GM21423 (cell line): ENCODE data around the gene OVOL3.
"Not testable (repeated sequence)": the region's sequence is repeated elsewhere in the genome, so short reads cannot be mapped to it uniquely, and the experiment has no call there.

Source experiments
- ATAC-seq: cut with Tn5 transposase; IDR thresholded peaks from one replicate; pipeline ENCODE4 v1.9.1; 2021; ENCODE audit warnings: mild to moderate bottlenecking, moderate library complexity; ENCODE audit not compliant: unreplicated experiment

The OVOL3 gene

DNA sequence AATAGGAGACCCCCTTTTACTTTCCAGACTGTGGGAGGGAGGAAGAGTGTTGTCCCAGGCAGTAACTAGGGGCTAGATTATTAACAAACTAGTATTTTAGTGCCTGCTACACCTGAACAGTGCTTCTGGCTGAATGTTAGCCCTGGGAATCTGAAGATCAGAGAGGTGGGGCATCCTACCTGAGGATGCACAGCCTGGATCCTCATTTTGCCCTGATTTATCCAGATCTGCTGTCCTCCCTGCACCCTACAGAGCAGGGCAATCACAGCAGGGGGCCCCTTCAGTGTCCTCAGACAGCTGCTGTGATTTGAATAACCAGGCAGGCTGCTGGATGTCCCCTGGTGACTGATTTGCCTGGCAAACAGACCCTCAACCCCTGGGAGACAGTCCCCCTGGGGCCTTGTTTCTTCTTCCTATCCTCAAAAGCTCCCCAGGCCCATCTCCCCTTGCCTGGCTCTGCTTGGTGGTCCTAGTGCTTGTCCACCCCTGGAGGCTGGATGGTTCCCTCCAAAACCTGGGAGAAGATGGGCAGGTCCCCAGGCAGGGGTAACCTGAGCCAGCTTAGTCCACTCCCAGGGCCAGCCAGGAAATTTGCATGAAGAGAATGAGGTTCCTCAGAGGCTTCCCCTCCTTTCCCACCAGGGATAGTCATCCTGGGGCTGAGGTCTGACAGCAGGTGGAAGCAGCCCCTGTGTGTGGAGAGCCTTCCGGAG lies at the start of gene OVOL3:
OVOL3 (plus strand) TSS at position 657 of the 713 bp plus-strand sequence. CDS start 60 bp downstream, outside the sequence.
- ATAC-seq = no peak

DNA sequence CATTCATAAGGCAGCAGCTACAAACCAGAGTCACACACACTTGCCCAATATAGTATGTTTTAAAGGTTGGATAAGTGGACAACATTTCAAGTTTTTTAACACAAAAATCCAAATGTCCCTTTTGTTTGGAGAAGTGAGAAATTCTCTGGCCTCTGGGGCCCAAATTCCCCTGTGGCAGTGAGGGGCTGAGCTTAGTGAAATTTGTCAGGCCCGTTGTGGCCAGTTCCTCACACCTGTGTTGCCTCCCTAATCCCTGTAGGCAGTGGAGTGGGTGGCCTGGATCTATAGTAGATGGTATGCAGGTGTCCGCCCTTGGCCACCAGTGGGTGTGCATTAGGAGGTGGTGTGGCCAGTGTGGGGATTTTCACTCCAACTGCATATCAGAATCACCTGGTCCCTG lies 49.6 kb upstream of the OVOL3 start:
- ATAC-seq = no peak

DNA sequence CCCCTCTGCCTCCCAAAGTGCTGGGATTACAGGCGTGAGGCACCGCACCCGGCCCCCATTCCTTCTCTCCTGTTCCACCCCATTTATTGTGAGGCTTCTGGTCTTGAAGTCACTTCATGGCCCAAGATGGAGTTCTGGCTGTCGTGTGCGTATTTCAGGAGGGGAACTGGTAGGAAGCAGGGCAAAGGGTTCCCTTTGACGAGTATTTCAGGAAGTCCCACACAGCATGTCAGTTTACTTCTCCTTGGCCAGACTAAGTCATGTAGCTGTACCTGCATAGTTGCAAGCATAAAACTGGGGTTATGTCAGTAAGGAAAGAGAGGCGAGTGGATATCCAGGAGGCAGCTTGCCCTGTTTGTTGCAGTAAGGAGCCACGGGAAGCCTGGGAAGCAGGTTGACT lies 46.1 kb upstream of the OVOL3 start:
- no peak for ATAC-seq

DNA sequence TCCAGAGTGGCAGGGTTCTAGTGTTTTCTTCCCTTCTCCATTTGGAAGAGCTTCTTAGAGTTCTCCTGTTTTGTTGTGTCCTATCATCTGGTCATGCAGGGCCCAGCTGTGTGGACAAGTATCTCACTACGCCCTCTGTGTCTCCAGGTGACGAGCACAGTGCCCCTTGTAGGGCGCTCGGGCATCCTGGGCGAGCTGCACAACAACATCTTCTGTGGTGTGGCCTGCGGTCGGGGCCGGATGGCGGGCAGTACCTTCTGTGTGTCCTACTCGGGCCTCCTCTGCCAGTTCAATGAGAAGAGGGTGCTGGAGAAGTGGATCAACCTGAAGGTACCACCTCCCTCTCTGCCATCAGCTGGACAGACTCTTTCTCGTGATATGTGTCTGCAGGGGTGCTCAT lies 43.3 kb upstream of the OVOL3 start:
- ATAC-seq = no peak

DNA sequence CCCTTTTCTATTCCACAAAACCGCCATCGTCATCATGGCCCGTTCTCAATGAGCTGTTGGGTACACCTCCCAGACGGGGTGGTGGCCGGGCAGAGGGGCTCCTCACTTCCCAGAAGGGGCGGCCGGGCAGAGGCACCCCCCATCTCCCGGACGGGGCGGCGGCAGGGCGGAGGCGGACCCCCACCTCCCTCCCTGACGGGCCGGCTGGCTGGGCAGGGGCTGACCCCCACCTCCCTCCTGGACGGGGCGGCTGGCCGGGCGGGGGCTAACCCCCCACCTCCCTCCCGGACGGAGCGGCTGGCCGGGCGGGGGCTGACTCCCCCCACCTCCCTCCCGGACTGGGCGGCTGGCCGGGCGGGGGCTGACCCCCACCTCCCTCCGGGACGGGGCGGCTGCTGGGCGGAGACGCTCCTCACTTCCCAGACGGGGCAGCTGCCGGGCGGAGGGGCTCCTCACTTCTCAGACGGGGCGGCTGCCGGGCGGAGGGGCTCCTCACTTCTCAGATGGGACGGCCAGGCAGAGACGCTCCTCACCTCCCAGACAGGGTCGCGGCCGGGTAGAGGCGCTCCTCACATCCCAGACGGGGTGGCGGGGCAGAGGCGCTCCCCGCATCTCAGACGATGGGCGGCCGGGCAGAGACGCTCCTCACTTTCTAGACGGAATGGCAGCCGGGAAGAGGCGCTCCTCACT lies 42.0 kb upstream of the OVOL3 start:
- ATAC-seq = not testable (repeated sequence)

DNA sequence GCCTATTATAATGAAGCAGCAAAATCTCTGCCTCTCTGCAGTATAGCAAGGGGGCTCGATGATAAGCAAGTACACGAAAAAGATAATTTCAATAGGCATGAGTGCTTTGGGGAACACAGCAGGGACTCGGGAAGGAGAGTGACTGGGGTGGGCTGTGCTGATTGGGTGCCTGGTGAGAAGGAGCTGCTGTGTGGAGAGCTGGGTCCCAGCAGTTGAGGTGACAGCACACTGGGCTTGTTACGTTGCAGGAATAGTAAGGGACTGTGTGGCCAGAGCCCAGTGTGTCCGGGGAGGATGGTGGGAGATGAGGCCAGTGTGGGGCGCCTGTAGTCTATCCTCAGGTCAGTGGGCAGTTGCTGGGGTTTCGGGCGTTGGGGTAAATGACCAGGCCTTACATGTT lies 38.9 kb upstream of the OVOL3 start:
- no peak for ATAC-seq

DNA sequence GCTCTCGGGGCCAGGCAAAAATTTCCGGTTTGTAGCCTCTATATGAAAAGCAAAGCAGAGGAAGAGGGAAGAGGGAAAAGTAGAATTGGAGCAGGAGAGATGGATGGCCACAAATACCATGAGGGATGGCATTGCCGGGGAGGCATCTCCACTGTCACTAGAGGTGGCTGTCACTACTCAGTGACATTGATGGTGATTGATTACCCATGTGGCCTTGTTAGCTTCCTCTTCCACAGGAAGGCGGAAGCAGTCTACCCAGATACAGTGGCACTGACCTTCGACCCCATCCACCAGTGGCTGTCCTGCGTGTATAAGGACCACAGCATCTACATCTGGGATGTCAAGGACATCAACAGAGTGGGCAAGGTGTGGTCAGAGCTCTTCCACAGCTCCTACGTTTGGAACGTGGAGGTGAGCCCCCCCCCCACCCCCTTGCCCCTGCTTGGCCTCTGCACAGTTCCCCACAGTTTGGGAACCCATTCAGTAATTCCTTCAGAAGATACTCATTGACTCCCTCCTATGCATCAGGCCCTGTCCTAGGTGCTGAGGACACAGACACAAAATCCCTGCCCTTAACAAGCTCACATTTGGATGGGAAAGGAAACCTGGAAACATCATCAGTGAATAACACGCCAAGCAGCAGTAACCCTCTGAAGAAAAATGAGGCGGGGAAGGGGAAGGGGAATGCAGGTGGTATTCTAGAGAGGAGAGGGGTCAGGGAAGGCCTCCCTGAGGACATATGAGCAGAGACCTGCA lies 37.6 kb upstream of the OVOL3 start:
- ATAC-seq = no peak

DNA sequence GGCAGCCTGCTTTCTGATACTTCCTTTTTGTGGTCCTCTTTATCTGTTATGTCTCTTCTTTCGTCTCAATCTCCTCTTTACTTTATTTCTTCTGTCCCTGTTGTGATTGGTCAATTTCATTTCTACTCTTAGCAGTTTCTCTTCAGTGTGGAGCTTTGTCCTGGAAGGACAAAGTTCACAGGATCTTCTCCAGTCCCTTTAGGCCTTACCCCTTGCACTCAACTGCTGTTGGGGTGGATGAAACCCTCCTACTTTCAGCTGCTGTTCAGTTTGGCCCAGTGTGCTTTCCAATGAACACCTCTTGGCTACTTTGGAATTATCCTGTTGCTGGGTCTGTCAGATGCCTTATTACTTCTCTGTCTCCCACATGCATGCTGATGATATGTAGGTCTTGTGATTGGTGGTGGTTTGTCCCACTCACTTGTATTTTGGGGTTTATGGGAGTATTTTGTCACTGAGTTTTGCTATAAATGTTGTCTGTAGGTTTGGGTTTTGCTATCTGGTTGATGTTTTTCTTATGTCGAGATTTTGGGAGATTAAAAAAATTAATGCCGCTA lies 31.5 kb upstream of the OVOL3 start:
- no peak for ATAC-seq

DNA sequence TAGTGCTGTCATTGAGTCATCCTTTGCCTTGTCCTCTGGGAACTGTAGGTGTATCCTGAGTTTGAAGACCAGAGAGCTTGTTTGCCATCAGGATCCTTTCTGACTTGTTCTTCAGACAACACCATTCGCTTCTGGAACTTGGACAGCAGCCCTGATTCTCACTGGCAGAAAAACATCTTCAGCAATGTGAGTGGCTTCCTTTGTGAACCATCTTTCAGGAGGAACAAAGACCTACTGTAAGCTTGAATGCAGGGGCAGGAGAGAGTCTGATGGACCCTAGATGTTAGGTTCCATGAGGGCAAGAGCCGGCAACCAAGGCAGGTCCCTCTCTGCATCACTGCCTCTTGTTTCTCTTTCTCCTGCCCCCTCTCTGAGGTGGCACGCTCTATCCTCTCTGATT lies 29.6 kb upstream of the OVOL3 start:
- ATAC-seq = no peak

DNA sequence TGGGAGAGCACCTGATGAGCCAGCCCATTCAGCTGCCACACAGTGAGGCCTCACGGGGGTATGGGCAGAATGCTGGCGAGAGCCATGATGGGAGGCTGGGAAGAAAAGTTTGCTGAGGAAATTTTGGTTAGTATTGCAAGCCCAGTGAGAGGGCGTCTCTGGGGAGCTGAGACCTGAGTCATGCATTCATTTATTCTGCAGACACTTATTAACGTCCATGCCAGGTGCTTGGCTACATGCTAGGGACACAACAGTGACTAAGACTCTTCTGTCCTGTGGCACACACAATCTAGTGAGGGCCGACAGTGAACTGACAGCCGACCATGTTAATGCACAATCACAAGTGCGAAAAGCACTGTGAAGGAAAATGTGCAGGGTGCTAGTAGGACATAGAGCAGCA lies 29.0 kb upstream of the OVOL3 start:
- no peak for ATAC-seq

DNA sequence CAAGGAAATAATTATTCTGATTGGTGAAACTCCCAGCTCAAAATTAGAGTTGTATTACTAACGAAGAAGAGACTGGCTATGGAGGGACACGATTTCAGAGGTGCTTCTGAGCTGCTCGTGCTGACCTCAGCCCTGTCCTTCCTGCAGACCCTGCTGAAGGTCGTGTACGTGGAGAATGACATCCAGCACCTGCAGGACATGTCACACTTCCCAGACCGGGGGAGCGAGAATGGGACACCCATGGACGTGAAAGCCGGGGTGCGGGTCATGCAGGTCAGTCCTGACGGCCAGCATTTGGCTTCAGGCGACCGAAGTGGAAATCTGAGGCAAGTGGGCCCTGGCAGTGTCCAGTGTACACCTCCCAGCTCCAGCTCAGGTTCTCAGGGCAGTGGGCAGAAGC lies 28.0 kb upstream of the OVOL3 start:
- no peak for ATAC-seq

DNA sequence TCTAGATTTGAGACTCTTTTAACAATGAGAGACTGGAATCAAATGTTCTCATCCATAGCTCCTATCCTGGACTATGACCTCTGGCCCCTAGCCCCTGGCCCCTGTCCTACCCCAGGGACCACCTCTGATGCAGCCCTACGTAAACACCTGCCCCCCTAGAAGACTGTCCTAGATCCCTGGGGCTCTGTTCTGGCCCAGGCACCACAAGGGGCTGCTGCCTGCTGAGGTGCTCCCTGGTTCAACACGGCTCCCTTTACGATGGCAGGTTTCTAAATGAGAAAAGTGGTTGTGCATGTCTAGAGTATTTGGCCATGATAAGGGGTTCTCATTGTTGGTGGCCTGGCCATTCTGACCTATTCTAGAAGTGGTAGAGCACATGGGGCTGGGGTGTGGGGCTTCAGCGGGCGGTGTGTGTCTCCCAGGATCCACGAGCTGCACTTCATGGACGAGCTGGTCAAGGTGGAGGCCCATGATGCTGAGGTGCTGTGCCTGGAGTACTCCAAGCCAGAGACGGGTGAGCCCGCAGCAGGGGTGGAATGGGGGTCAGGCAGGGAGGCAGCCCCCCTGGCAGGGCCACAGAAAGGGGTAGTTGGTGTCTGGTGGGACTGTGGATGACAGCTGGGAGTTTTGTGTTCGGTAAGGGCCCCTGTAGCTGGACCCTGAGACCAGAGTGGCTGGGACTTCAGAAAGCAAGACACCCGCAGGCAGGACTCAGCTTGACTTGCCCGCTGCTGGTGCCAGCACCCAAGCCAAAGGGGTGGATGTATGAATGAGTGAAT lies 26.5 kb upstream of the OVOL3 start:
- no peak for ATAC-seq

DNA sequence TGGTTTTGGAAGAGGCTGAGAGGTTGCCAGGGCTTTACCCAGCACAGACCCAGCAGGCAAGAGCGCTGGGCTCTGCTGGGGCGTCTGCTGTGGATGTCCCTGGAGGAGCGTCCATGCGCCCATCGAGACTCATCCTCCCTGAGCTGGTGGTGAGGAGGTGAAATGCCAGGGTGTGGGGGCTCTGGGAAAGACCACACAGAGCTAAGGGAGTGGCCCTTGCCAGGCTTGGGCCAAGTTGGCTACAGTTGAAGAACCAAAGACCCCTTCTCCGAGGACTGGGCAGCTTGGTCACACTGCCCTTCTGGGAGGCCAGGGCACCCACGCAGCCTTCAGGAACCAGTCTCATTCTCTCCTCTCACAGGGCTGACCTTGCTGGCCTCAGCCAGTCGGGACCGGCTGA lies 24.6 kb upstream of the OVOL3 start:
- no peak for ATAC-seq

DNA sequence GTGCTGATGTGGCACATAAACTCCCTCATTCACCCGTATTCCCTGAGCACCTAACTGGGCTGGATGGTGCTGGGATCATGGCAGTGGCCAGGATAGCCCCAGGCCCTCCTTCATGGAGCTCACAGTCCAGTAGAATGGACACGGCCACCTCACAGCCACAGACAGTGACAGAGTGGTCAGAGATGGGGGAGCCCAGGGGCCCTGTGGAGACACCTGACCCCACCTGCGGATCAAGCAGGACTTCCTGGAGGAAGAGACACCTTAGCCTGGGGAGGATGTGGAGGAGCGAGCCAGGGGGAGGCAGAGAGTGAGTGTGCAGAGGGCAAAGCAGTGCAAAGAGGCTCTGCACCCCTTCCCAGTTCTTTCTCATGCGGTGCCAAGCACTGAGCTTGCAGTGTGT lies 21.1 kb upstream of the OVOL3 start:
- ATAC-seq = no peak

DNA sequence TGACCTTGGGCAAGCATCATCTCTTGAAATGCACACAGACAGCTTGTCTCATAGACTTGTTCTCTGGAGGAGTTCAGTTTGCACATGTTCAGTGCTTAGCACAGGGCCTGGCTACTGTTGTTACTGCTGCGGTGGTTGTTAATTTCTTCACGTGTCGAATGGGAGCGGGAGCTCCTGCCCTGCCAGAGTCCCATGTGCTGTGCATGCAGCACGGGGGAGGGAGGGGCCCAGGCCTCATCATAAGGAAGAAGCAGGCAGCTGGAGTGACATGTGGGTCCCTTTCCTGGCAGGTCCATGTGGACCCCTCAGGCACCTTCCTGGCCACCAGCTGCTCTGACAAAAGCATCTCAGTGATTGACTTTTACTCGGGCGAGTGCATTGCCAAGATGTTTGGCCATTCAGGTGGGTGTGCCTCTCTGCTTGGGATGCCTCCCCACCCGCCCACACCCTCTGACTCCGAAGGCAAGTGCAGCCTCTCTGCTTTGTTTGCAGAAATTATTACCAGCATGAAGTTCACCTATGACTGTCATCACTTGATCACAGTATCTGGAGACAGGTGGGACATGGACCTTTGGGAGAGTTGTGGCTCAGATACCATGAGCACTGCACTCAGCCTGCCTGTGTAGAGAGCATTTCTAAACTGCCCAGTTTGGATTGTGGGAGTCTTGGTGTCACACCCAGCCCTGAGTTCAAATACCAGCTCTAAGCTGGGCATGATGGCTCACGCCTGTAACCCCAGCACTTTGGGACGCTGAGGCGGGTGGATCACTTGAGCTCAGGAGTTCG lies 19.8 kb upstream of the OVOL3 start:
- no peak for ATAC-seq

DNA sequence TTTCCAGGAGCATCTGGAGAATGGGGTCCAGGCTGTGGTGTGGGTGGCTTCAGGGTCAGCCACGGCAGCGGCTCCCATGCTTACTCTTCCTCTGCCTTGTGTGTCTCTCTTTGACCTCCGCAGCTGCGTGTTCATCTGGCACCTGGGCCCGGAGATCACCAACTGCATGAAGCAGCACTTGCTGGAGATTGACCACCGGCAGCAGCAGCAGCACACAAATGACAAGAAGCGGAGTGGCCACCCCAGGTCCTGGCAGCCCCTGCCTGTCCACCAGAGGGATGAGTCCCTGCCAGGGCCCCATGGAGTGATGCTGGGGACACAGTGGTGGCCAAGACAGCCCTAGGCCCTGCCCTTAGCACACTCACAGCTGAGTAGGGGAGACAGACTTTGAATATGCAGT lies 18.4 kb upstream of the OVOL3 start:
- no peak for ATAC-seq

DNA sequence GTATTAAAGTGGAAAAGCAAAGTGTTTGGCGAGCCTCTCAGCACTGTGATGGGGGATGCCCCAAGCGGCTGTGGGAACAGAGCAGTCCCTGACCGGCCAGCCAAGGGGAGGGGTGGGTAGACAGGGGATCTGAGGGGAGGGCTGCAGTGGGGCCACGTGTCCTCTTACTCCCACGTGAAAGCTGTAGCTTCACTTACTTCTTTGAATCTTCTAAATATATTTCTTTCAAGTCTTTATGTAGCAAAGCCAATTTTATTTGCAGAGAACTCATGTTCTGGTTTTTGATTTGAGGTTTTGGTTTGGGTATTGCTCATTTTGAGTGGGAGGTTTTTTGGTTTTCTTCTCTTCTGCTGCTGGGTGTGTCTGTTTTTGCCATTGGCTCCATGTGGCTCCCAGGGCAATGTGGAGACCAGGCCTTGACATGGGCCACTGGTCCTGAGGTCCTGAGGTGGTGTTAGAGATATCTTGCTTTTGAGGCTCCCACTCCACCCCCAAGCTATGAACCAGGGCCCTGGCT lies 17.7 kb upstream of the OVOL3 start:
- ATAC-seq = no peak

DNA sequence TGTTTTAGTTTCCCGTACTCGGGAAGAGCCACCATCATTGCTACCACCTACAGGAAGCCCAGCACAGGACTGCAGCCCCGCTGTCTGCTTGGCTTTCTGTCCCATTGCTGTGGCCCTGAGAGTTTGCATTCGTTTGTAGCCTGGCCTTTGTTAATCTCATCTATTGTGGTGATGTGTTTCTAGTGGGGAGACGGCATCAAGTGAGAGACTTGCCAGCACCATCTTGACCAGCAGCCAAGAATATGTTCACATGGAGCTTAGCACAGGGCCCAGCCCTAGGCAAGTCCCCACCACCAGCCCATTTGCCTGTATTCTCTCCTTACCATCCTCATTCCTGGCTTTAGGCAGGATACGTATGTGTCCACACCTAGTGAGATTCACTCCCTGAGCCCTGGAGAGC lies 17.3 kb upstream of the OVOL3 start:
- ATAC-seq = no peak

DNA sequence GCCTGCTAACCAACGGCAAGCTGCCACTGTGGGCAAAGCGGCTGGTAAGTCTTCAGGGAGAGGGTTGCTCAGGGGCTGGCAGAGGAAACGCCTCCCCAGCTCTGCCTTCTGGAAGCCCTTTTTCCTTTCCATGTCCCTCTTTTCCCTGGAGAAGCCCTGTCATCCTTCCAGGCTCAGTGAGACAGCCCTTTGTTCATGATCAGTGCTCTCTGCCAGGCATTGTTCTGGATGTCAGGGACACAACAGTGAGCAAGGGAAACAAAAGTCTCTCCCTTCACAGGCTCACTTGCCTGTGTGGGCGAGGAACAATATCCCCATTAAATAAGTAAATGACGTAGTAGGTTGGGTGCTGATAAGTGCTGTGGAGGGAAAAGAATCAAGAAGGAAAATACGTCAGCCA lies 13.9 kb upstream of the OVOL3 start:
- ATAC-seq = no peak
